Epithelial cell of esophagus (primary cell): Measurements from ENCODE around the gene ZFHX3.
A peak's percentile ranks its signal among the peaks of the same experiment; 100 is the strongest.

Experiments
- DNase-seq: peaks from one replicate; pipeline ENCODE4 v3.0.0; 2010; ENCODE audit warnings: low read depth
- H3K4me3 ChIP-seq: 2 replicates; pipeline ENCODE4 v1.5.1; 2011; ENCODE audit warnings: mild to moderate bottlenecking, low read length, control low read depth
- CTCF ChIP-seq: IDR thresholded peaks from 2 replicates; pipeline ENCODE4 v1.5.1; 2011; ENCODE audit warnings: low read depth, mild to moderate bottlenecking, low read length, control low read depth, inconsistent platforms; ENCODE audit not compliant: insufficient read depth; ENCODE audit errors: missing control alignments

Gene ZFHX3

GRCh38 chr16:72913551-72913950, 134.4 kb downstream of the ZFHX3 start:
- TF ChIP-seq CTCF, result no peak
- no peak overlapping the region for H3K4me3 ChIP-seq

GRCh38 chr16:72911971-72912370, 136.0 kb downstream of the ZFHX3 start:
- H3K4me3 ChIP-seq, result no peak overlapping the region
- no peak for TF ChIP-seq CTCF
- no peak for DNase-seq

More at GRCh38 chr16:72913551-72913950, 134.4 kb downstream of the ZFHX3 start:
- no peak for DNase-seq

GRCh38 chr16:72910875-72911274, 137.1 kb downstream of the ZFHX3 start:
- H3K4me3 ChIP-seq, result no peak overlapping the region

GRCh38 chr16:72910381-72910780, 137.5 kb downstream of the ZFHX3 start:
- no peak for DNase-seq
- TF ChIP-seq CTCF, result no peak
- H3K4me3 ChIP-seq, result no peak overlapping the region

More at GRCh38 chr16:72910875-72911274, 137.1 kb downstream of the ZFHX3 start:
- no peak for TF ChIP-seq CTCF
- no peak for DNase-seq

- no peak for DNase-seq
- TF ChIP-seq CTCF, result no peak
- no peak overlapping the region for H3K4me3 ChIP-seq
Measured at GRCh38 chr16:72909196-72909595, 138.7 kb downstream of the ZFHX3 start.

- no peak for TF ChIP-seq CTCF
- H3K4me3 ChIP-seq, result no peak overlapping the region
- DNase-seq, result peak; percentile 16
Measured at GRCh38 chr16:72908362-72909167, 139.4 kb downstream of the ZFHX3 start.

GRCh38 chr16:72905581-72905980, 142.3 kb downstream of the ZFHX3 start:
- H3K4me3 ChIP-seq, result no peak overlapping the region
- peak; percentile 71 for DNase-seq
- no peak for TF ChIP-seq CTCF
